ENCODE results near the gene CSH2. TPM values are rescaled to one million over a fixed set of nuclear protein-coding genes. Genes with fewer than 3 reads are reported as not detected.
"Not testable (repeated sequence)": the region's sequence is repeated elsewhere in the genome, so short reads cannot be mapped to it uniquely, and the experiment has no call there.

The CSH2 gene
- total RNA-seq, 2 donors from 2014 or later, result 3.6 to 4.0 TPM

- Mint-ChIP-seq H3K4me3 (no peak within 1 kb of the TSS), H3K27ac (no peak within 1 kb of the TSS), H3K4me1 (peaks cover 2% of the 10 kb centered on the region), H3K27me3 (peaks cover 15% of the 10 kb centered on the region), H3K36me3 (ENCODE audit: low read depth) (no peaks in the 10 kb centered on the region)
- H3K9me3 ChIP-seq (ENCODE audit: control insufficient read depth, low read length, poor library complexity, severe bottlenecking), result no peaks in the 10 kb centered on the region
- DNase-seq (no peak), ATAC-seq (no peak)
Measured at GRCh38 chr17:63911041-63911635, 37.7 kb upstream of the CSH2 start, which contains the start of gene CSHL1. CSHL1 (minus strand) TSS chr17:63911258; CDS start chr17:63911196, 62 bp downstream.

GRCh38 chr17:63910096-63910495, 36.6 kb upstream of the CSH2 start:
- no peaks in the 10 kb centered on the region for H3K9me3 ChIP-seq (ENCODE audit: control insufficient read depth, low read length, poor library complexity, severe bottlenecking)
- no peak overlapping the region for H3K4me3 Mint-ChIP-seq
- peaks cover 2% of the 10 kb centered on the region for H3K4me1 Mint-ChIP-seq
- no peak overlapping the region for H3K27ac Mint-ChIP-seq
- no peak for DNase-seq
- peaks cover 15% of the 10 kb centered on the region for H3K27me3 Mint-ChIP-seq
- H3K36me3 Mint-ChIP-seq (ENCODE audit: low read depth), result no peaks in the 10 kb centered on the region
- no peak for ATAC-seq

GRCh38 chr17:63909586-63909985, 36.1 kb upstream of the CSH2 start:
- not testable (repeated sequence) for H3K36me3 Mint-ChIP-seq (ENCODE audit: low read depth); H3K4me3 Mint-ChIP-seq; ATAC-seq

GRCh38 chr17:63907161-63907778, 33.8 kb upstream of the CSH2 start:
- not testable (repeated sequence) for DNase-seq; H3K27ac Mint-ChIP-seq; H3K4me3 Mint-ChIP-seq; H3K36me3 Mint-ChIP-seq (ENCODE audit: low read depth); H3K4me1 Mint-ChIP-seq; ATAC-seq; H3K9me3 ChIP-seq (ENCODE audit: control insufficient read depth, low read length, poor library complexity, severe bottlenecking)
- peaks cover 20% of the 10 kb centered on the region for H3K27me3 Mint-ChIP-seq

More at GRCh38 chr17:63909586-63909985, 36.1 kb upstream of the CSH2 start:
- DNase-seq; H3K27ac Mint-ChIP-seq; H3K4me1 Mint-ChIP-seq; H3K9me3 ChIP-seq (ENCODE audit: control insufficient read depth, low read length, poor library complexity, severe bottlenecking): not testable (repeated sequence)
- peaks cover 15% of the 10 kb centered on the region for H3K27me3 Mint-ChIP-seq

GRCh38 chr17:63904796-63905195, 31.3 kb upstream of the CSH2 start:
- H3K36me3 Mint-ChIP-seq (ENCODE audit: low read depth); H3K9me3 ChIP-seq (ENCODE audit: control insufficient read depth, low read length, poor library complexity, severe bottlenecking); H3K27ac Mint-ChIP-seq; DNase-seq; H3K4me1 Mint-ChIP-seq; H3K4me3 Mint-ChIP-seq; ATAC-seq: not testable (repeated sequence)
- peaks cover 26% of the 10 kb centered on the region for H3K27me3 Mint-ChIP-seq

- H3K9me3 ChIP-seq (ENCODE audit: control insufficient read depth, low read length, poor library complexity, severe bottlenecking); DNase-seq; H3K27ac Mint-ChIP-seq; H3K4me3 Mint-ChIP-seq; H3K36me3 Mint-ChIP-seq (ENCODE audit: low read depth); H3K4me1 Mint-ChIP-seq: not testable (repeated sequence)
- ATAC-seq, result peak; percentile 69
- peaks cover 18% of the 10 kb centered on the region for H3K27me3 Mint-ChIP-seq
Measured at GRCh38 chr17:63903787-63904201, 30.3 kb upstream of the CSH2 start.

- not testable (repeated sequence) for DNase-seq; ATAC-seq; H3K36me3 Mint-ChIP-seq (ENCODE audit: low read depth)
Measured at GRCh38 chr17:63901971-63902370, 28.5 kb upstream of the CSH2 start.

GRCh38 chr17:63898899-63899798, 25.7 kb upstream of the CSH2 start:
- not testable (repeated sequence) for H3K4me3 Mint-ChIP-seq; H3K9me3 ChIP-seq (ENCODE audit: control insufficient read depth, low read length, poor library complexity, severe bottlenecking); H3K4me1 Mint-ChIP-seq; H3K36me3 Mint-ChIP-seq (ENCODE audit: low read depth); DNase-seq
- peak; percentile 88 for ATAC-seq
- Mint-ChIP-seq H3K27ac (peak overlapping the region; percentile 93), H3K27me3 (peaks cover 22% of the 10 kb centered on the region)

More at GRCh38 chr17:63901971-63902370, 28.5 kb upstream of the CSH2 start:
- not testable (repeated sequence) for H3K9me3 ChIP-seq (ENCODE audit: control insufficient read depth, low read length, poor library complexity, severe bottlenecking); H3K27ac Mint-ChIP-seq; H3K4me3 Mint-ChIP-seq; H3K4me1 Mint-ChIP-seq
- H3K27me3 Mint-ChIP-seq, result peaks cover 18% of the 10 kb centered on the region

- H3K27me3 Mint-ChIP-seq, result peaks cover 14% of the 10 kb centered on the region
- H3K9me3 ChIP-seq (ENCODE audit: control insufficient read depth, low read length, poor library complexity, severe bottlenecking); H3K36me3 Mint-ChIP-seq (ENCODE audit: low read depth); DNase-seq; H3K4me3 Mint-ChIP-seq; H3K27ac Mint-ChIP-seq; ATAC-seq; H3K4me1 Mint-ChIP-seq: not testable (repeated sequence)
Measured at GRCh38 chr17:63896524-63897354, 23.3 kb upstream of the CSH2 start, which contains the start of gene CSH1. CSH1 (minus strand) TSS chr17:63896574; CDS start chr17:63896511, 63 bp downstream.

GRCh38 chr17:63894821-63895220, 21.3 kb upstream of the CSH2 start:
- DNase-seq; H3K27ac Mint-ChIP-seq; H3K36me3 Mint-ChIP-seq (ENCODE audit: low read depth); H3K9me3 ChIP-seq (ENCODE audit: control insufficient read depth, low read length, poor library complexity, severe bottlenecking); ATAC-seq; H3K4me1 Mint-ChIP-seq; H3K27me3 Mint-ChIP-seq; H3K4me3 Mint-ChIP-seq: not testable (repeated sequence)

- H3K27ac Mint-ChIP-seq; ATAC-seq; DNase-seq; H3K4me3 Mint-ChIP-seq; H3K36me3 Mint-ChIP-seq (ENCODE audit: low read depth); H3K4me1 Mint-ChIP-seq; H3K27me3 Mint-ChIP-seq; H3K9me3 ChIP-seq (ENCODE audit: control insufficient read depth, low read length, poor library complexity, severe bottlenecking): not testable (repeated sequence)
Measured at GRCh38 chr17:63894021-63894420, 20.5 kb upstream of the CSH2 start.

- not testable (repeated sequence) for H3K4me1 Mint-ChIP-seq; H3K36me3 Mint-ChIP-seq (ENCODE audit: low read depth); H3K9me3 ChIP-seq (ENCODE audit: control insufficient read depth, low read length, poor library complexity, severe bottlenecking); ATAC-seq; DNase-seq; H3K4me3 Mint-ChIP-seq; H3K27ac Mint-ChIP-seq
- peaks cover 10% of the 10 kb centered on the region for H3K27me3 Mint-ChIP-seq
Measured at GRCh38 chr17:63892316-63893037, 19.0 kb upstream of the CSH2 start.

All from T-helper 17 cell (primary cell).